Limb (tissue), 2 donors: ENCODE results near the gene GEMIN5.
"Not testable (repeated sequence)": the region's sequence is repeated elsewhere in the genome, so short reads cannot be mapped to it uniquely, and the experiment has no call there.

Experiments used
- DNase-seq, 2 donors: peaks; one replicate each; pipeline ENCODE4 v3.0.0-alpha.2; 2016; ENCODE audit errors: extremely low spot score in 2 of 2

GEMIN5 gene

GRCh38 chr5:154944716-154945115 lies 6.7 kb upstream of the GEMIN5 start:
- DNase-seq = no peak

- DNase-seq = no peak
These were observed 5.5 kb upstream of the GEMIN5 start for GRCh38 chr5:154943527-154943926.

- DNase-seq = peak; percentile 93 to 94
These were observed 3.0 kb upstream of the GEMIN5 start, which contains the start of gene MRPL22 for GRCh38 chr5:154940772-154941620. Gene MRPL22, plus strand, starts transcription at chr5:154941073. Its CDS starts 38 bp downstream, at chr5:154941111.

- no peak for DNase-seq
These were observed 2.4 kb upstream of the GEMIN5 start for GRCh38 chr5:154940375-154940771.

- DNase-seq = not testable (repeated sequence)
These were observed 1.4 kb upstream of the GEMIN5 start for GRCh38 chr5:154939387-154939786.

GRCh38 chr5:154937186-154937717 lies 759 bp downstream of the GEMIN5 start:
- no peak for DNase-seq

- no peak for DNase-seq
These were observed 3.1 kb downstream of the GEMIN5 start for GRCh38 chr5:154934881-154935280.

GRCh38 chr5:154933537-154933936 lies 4.5 kb downstream of the GEMIN5 start:
- no peak for DNase-seq

GRCh38 chr5:154923441-154924430 lies 14.3 kb downstream of the GEMIN5 start:
- no peak for DNase-seq

- no peak for DNase-seq
These were observed 20.3 kb downstream of the GEMIN5 start for GRCh38 chr5:154917757-154918156.

GRCh38 chr5:154916874-154917273 lies 21.1 kb downstream of the GEMIN5 start:
- DNase-seq = no peak

GRCh38 chr5:154905601-154906000 lies 32.4 kb downstream of the GEMIN5 start:
- DNase-seq = not testable (repeated sequence)

- no peak for DNase-seq
These were observed 36.1 kb downstream of the GEMIN5 start for GRCh38 chr5:154901913-154902312.

- no peak for DNase-seq
These were observed 36.7 kb downstream of the GEMIN5 start for GRCh38 chr5:154901276-154901675.

GRCh38 chr5:154900066-154900465 lies 37.9 kb downstream of the GEMIN5 start:
- no peak for DNase-seq

- peak in 1 of 2 donors; percentile 18 for DNase-seq
These were observed 38.7 kb downstream of the GEMIN5 start for GRCh38 chr5:154899151-154899816.

GRCh38 chr5:154898210-154898609 lies 39.8 kb downstream of the GEMIN5 start:
- no peak for DNase-seq

- DNase-seq = no peak
These were observed 41.3 kb downstream of the GEMIN5 start for GRCh38 chr5:154896562-154897165.

GRCh38 chr5:154895606-154896561 lies 42.1 kb downstream of the GEMIN5 start:
- no peak for DNase-seq

GRCh38 chr5:154893381-154893780 lies 44.6 kb downstream of the GEMIN5 start:
- DNase-seq = no peak
